ENCODE data around the gene RHOBTB1.

DNA sequence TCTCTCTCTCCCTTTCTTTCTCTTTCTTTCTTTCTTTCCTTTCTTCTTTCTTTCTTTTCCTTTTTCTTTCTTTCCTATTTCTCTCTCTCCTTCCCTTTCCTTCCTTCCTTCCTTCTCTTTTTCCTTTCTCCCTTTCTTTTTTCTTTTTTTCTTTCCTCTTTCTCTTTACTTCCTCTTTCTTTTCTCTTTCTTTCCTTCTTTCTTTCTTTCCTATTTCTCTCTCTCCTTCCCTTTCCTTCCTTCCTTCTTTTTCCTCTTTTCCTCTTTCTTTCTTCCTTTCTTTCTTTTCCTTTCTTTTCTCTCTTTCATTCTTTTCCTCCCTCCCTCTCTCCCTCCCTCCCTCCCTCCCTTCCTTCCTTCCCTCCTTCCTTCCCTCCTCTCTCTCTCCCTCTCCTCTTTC, 81.5 kb downstream of the RHOBTB1 start:
- TF ChIP-seq, protein P1, sequence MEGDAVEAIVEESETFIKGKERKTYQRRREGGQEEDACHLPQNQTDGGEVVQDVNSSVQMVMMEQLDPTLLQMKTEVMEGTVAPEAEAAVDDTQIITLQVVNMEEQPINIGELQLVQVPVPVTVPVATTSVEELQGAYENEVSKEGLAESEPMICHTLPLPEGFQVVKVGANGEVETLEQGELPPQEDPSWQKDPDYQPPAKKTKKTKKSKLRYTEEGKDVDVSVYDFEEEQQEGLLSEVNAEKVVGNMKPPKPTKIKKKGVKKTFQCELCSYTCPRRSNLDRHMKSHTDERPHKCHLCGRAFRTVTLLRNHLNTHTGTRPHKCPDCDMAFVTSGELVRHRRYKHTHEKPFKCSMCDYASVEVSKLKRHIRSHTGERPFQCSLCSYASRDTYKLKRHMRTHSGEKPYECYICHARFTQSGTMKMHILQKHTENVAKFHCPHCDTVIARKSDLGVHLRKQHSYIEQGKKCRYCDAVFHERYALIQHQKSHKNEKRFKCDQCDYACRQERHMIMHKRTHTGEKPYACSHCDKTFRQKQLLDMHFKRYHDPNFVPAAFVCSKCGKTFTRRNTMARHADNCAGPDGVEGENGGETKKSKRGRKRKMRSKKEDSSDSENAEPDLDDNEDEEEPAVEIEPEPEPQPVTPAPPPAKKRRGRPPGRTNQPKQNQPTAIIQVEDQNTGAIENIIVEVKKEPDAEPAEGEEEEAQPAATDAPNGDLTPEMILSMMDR (conservative IDR thresholded peaks at IDR 0.05; ENCODE audit: low read length) = no peak
- TF ChIP-seq EZH2phosphoT487 (IDR thresholded peaks at IDR 0.05; ENCODE audit: borderline replicate concordance, low read depth, low read length) = no peak

Measured in OCI-LY7 (cell line).